Measurements from ENCODE around the gene FAM50A. TPM values are rescaled to one million over a fixed set of nuclear protein-coding genes. Genes with fewer than 3 reads are reported as not detected.

FAM50A gene
- total RNA-seq, 4 donors from 2014 or later = 39.9 to 130 (median 52.0) TPM

GRCh38 chrX:154419688-154420401 is 24.1 kb upstream of the FAM50A start:
- DNase-seq = no peak
- no peak for TF ChIP-seq POLR2AphosphoS5 (IDR thresholded peaks at IDR 0.05)
- TF ChIP-seq POLR2A (IDR thresholded peaks at IDR 0.05) = no peak
- no peak for TF ChIP-seq EP300 (IDR thresholded peaks at IDR 0.05; ENCODE audit: low read depth)
- TF ChIP-seq CTCF (IDR thresholded peaks at IDR 0.05) = no peak
- in situ Hi-C loops (cut with MboI; ENCODE audit: low pct_ligation_motif_present in 1 of 4, low pct_unique_long_range_greater_than_20kb in 1 of 4, low sequenced_read_pairs in 3 of 4) = loop anchor here in 3 of 4 donors (25.0 kb wide), 1 partner anchor 117 kb away; the partner anchor contains the start of genes G6PD (in 3 of the 3) and IKBKG (in 3 of the 3)
- Histone ChIP-seq H3K36me3 (no peaks in the 10 kb centered on the region), H3K27me3 (no peaks in the 10 kb centered on the region), H3K27ac (no peak overlapping the region), H3K4me3 (no peak overlapping the region), H3K9me3 (no peaks in the 10 kb centered on the region), H3K4me1 (no peaks in the 10 kb centered on the region)
- intact Hi-C loops (cut with DNase I; ENCODE audit: low total_unique reads) = no loop called here
- WGBS, 2 donors (ENCODE audit: low coverage in 1 of 2) = 80% methylated on average over 19 of the region's 19 CpGs; no CpG with 5 or more reads in 1 of the 2 donors

- in situ Hi-C loops (cut with MboI; ENCODE audit: low pct_ligation_motif_present in 1 of 4, low pct_unique_long_range_greater_than_20kb in 1 of 4, low sequenced_read_pairs in 3 of 4) = loop anchor here in 3 of 4 donors (25.0 kb wide), 1 partner anchor 117 kb away; the partner anchor contains the start of genes G6PD (in 3 of the 3) and IKBKG (in 3 of the 3)
- Histone ChIP-seq H3K9me3 (no peaks in the 10 kb centered on the region), H3K36me3 (no peaks in the 10 kb centered on the region), H3K4me1 (no peaks in the 10 kb centered on the region), H3K27me3 (no peaks in the 10 kb centered on the region), H3K4me3 (no peak overlapping the region), H3K27ac (no peak overlapping the region)
- no peak for DNase-seq
- TF ChIP-seq CTCF (IDR thresholded peaks at IDR 0.05) = no peak
- no peak for TF ChIP-seq POLR2AphosphoS5 (IDR thresholded peaks at IDR 0.05)
- TF ChIP-seq EP300 (IDR thresholded peaks at IDR 0.05; ENCODE audit: low read depth) = no peak
- TF ChIP-seq POLR2A (IDR thresholded peaks at IDR 0.05) = no peak
- WGBS, 2 donors (ENCODE audit: low coverage in 1 of 2) = 90% methylated on average over 10 of the region's 10 CpGs; no CpG with 5 or more reads in 1 of the 2 donors
- intact Hi-C loops (cut with DNase I; ENCODE audit: low total_unique reads) = no loop called here
These were observed 23.6 kb upstream of the FAM50A start for GRCh38 chrX:154420402-154420756.

DNA sequence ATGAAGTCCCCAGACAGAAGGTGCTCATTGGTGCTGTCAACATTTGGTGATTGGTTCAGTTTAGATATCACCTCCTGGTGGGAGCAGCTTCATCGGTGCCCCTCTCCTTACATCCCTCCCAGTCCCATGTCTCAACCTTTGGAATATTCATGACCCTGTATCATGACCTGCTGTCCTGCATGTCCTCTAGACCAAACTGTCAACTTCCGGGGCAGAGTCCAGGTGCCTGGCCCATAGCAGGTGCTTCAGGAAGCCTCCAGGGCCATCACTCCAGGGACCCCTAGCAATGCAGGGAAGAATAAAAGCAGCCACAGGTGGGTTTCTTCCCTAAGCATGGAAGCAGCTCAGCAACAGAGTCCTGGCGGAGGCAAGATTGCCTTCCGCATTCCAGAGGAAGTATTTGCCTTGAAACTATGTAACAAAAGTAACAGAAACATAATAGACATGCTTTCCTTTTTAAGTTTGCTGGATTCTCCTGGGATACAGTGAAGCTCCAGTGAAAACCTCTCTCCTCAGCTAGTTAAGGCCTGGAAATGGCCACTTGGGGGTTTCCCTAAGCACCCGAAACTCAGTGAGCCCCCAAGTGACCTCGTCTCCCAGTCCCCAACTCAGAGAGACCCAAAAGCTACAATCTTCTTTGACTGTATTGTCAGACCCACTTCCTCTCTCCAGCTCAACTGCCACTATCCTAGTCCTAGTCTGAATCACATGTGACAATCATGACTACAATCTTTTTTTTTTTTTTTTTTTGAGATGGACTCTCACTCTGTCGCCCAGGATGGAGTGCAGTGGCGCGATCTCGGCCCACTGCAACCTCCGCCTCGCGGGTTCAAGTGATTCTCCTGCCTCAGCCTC is 16.8 kb upstream of the FAM50A start:
- intact Hi-C loops (cut with DNase I; ENCODE audit: low total_unique reads) (no loop called here), in situ Hi-C loops (cut with MboI; ENCODE audit: low pct_ligation_motif_present in 1 of 4, low pct_unique_long_range_greater_than_20kb in 1 of 4, low sequenced_read_pairs in 3 of 4) (no loop called here)
- no peaks in the 10 kb centered on the region for H3K36me3 ChIP-seq
- peaks cover 0 to 15% (median 4%) of the 10 kb centered on the region in 4 donors for H3K4me1 ChIP-seq
- no peaks in the 10 kb centered on the region for H3K27me3 ChIP-seq
- 87% methylated on average over 13 of the region's 13 CpGs; no CpG with 5 or more reads in 1 of the 2 donors for WGBS, 2 donors (ENCODE audit: low coverage in 1 of 2)
- TF ChIP-seq CTCF (IDR thresholded peaks at IDR 0.05) (no peak), POLR2AphosphoS5 (IDR thresholded peaks at IDR 0.05) (no peak), EP300 (IDR thresholded peaks at IDR 0.05; ENCODE audit: low read depth) (no peak), POLR2A (IDR thresholded peaks at IDR 0.05) (no peak)
- H3K27ac ChIP-seq = no peak overlapping the region
- no peak overlapping the region for H3K4me3 ChIP-seq
- no peaks in the 10 kb centered on the region for H3K9me3 ChIP-seq
- DNase-seq = no peak
